Measurements from ENCODE around the gene GALNT2. TPM values are rescaled to one million over a fixed set of nuclear protein-coding genes. Genes with fewer than 3 reads are reported as not detected.

Gene GALNT2
- total and polyA plus RNA-seq, 2 of the 13 experiments (the other 11 are each of a cell fraction or from before 2014, with no cell fraction given) = 39.3 to 39.6 TPM

DNA sequence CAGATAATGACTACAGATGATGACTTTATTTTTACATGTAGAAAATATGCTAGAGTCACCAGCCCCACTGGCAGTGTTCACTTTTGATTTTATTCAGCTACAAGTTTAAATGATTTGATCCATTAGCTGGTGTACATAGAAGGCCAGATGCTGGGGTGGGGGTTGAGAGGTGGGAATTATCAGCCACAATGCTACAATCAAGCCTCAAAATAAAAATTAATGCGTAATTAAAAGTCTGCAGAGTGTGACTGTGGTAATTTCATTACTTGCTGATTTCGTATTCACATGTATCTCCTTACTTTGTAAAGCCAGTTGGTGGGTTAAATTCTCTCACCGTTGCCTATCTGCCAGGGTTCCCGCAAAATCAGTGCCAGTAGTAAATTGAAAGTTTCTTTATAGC lies 109.3 kb downstream of the GALNT2 start:
- H3K79me2 ChIP-seq (ENCODE audit: insufficient read depth, low read length) = no peaks in the 10 kb centered on the region
- CTCF ChIA-PET (ENCODE audit: low intra/inter-chr PET ratio, low total read pairs) = no interaction called here
- POLR2A ChIA-PET = no interaction called here
- H3K27ac ChIP-seq (ENCODE audit: extremely low read length, insufficient read depth, low read length) = no peak overlapping the region
- no peaks in the 10 kb centered on the region; a peak in 1 of 5 replicates for H3K27me3 ChIP-seq (ENCODE audit: control insufficient read depth in 1 of 2, insufficient read depth in 2 of 2, low read length in 2 of 2)
- no peak for FAIRE-seq
- no peak overlapping the region for H2AFZ ChIP-seq (ENCODE audit: low read length)
- H3K4me3 ChIP-seq (replicated peaks in 1 of 3; ENCODE audit: insufficient read depth in 1 of 3, low read depth in 2 of 3, low read length in 3 of 3) = no peak overlapping the region
- no peaks in the 10 kb centered on the region for H3K9me3 ChIP-seq (ENCODE audit: low read length)
- no peak for DNase-seq (ENCODE audit: low spot score)
- no peak for ATAC-seq
- peaks cover 3% of the 10 kb centered on the region for H4K20me1 ChIP-seq (ENCODE audit: insufficient read depth, low read length)
- 97% methylated on average over 4 of the region's 4 CpGs for WGBS (ENCODE audit: low lambda C conversion rate)
- BruUV-seq (replicated peaks) = no TSS peak
- no peak overlapping the region for H3K4me2 ChIP-seq (ENCODE audit: low read depth, low read length)
- intact Hi-C loops (cut with micrococcal nuclease; ENCODE audit: unreplicated experiment) (no loop called here), in situ Hi-C loops (cut with HindIII; ENCODE audit: extremely low pct_ligation_motif_present, low pct_unique_long_range_greater_than_20kb) (no loop called here)
- H3K9ac ChIP-seq (ENCODE audit: insufficient read depth, low read depth, low read length) = no peak overlapping the region
- peaks cover 0 to 10% of the 10 kb centered on the region in 2 experiments; a peak in 3 of 5 replicates for H3K36me3 ChIP-seq (replicated peaks in 1 of 2; ENCODE audit: control insufficient read depth in 1 of 2, insufficient read depth in 2 of 2, low read length in 2 of 2)
- no peaks in the 10 kb centered on the region for H3K4me1 ChIP-seq (ENCODE audit: insufficient read depth, low read length)
- TF ChIP-seq, protein P1, sequence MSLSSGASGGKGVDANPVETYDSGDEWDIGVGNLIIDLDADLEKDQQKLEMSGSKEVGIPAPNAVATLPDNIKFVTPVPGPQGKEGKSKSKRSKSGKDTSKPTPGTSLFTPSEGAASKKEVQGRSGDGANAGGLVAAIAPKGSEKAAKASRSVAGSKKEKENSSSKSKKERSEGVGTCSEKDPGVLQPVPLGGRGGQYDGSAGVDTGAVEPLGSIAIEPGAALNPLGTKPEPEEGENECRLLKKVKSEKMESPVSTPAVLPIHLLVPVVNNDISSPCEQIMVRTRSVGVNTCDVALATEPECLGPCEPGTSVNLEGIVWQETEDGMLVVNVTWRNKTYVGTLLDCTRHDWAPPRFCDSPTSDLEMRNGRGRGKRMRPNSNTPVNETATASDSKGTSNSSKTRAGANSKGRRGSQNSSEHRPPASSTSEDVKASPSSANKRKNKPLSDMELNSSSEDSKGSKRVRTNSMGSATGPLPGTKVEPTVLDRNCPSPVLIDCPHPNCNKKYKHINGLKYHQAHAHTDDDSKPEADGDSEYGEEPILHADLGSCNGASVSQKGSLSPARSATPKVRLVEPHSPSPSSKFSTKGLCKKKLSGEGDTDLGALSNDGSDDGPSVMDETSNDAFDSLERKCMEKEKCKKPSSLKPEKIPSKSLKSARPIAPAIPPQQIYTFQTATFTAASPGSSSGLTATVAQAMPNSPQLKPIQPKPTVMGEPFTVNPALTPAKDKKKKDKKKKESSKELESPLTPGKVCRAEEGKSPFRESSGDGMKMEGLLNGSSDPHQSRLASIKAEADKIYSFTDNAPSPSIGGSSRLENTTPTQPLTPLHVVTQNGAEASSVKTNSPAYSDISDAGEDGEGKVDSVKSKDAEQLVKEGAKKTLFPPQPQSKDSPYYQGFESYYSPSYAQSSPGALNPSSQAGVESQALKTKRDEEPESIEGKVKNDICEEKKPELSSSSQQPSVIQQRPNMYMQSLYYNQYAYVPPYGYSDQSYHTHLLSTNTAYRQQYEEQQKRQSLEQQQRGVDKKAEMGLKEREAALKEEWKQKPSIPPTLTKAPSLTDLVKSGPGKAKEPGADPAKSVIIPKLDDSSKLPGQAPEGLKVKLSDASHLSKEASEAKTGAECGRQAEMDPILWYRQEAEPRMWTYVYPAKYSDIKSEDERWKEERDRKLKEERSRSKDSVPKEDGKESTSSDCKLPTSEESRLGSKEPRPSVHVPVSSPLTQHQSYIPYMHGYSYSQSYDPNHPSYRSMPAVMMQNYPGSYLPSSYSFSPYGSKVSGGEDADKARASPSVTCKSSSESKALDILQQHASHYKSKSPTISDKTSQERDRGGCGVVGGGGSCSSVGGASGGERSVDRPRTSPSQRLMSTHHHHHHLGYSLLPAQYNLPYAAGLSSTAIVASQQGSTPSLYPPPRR (CRISPR knock-in tag; IDR thresholded peaks at IDR 0.05; ENCODE audit: borderline replicate concordance) = no peak
- TF ChIP-seq, protein P2, sequence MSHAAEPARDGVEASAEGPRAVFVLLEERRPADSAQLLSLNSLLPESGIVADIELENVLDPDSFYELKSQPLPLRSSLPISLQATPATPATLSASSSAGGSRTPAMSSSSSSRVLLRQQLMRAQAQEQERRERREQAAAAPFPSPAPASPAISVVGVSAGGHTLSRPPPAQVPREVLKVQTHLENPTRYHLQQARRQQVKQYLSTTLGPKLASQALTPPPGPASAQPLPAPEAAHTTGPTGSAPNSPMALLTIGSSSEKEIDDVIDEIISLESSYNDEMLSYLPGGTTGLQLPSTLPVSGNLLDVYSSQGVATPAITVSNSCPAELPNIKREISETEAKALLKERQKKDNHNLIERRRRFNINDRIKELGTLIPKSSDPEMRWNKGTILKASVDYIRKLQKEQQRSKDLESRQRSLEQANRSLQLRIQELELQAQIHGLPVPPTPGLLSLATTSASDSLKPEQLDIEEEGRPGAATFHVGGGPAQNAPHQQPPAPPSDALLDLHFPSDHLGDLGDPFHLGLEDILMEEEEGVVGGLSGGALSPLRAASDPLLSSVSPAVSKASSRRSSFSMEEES (CRISPR knock-in tag; IDR thresholded peaks at IDR 0.05) = no peak
- TF ChIP-seq, protein P3, sequence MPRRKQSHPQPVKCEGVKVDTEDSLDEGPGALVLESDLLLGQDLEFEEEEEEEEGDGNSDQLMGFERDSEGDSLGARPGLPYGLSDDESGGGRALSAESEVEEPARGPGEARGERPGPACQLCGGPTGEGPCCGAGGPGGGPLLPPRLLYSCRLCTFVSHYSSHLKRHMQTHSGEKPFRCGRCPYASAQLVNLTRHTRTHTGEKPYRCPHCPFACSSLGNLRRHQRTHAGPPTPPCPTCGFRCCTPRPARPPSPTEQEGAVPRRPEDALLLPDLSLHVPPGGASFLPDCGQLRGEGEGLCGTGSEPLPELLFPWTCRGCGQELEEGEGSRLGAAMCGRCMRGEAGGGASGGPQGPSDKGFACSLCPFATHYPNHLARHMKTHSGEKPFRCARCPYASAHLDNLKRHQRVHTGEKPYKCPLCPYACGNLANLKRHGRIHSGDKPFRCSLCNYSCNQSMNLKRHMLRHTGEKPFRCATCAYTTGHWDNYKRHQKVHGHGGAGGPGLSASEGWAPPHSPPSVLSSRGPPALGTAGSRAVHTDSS (CRISPR knock-in tag; conservative IDR thresholded peaks at IDR 0.05) = no peak
- TF ChIP-seq FOSL1 (CRISPR knock-in tag; IDR thresholded peaks at IDR 0.05; ENCODE audit: borderline replicate concordance) = no peak
- no peak for TF ChIP-seq ZKSCAN1 (IDR thresholded peaks at IDR 0.05; ENCODE audit: low read length)
- TF ChIP-seq KDM2A (CRISPR knock-in tag; IDR thresholded peaks at IDR 0.05; ENCODE audit: borderline replicate concordance, low read depth) = no peak
- TF ChIP-seq GABPA (IDR thresholded peaks at IDR 0.05; ENCODE audit: low read depth, low read length) = no peak
- TF ChIP-seq GABPA (CRISPR knock-in tag; IDR thresholded peaks at IDR 0.05; ENCODE audit: low read depth) = no peak
- TF ChIP-seq, protein P4, sequence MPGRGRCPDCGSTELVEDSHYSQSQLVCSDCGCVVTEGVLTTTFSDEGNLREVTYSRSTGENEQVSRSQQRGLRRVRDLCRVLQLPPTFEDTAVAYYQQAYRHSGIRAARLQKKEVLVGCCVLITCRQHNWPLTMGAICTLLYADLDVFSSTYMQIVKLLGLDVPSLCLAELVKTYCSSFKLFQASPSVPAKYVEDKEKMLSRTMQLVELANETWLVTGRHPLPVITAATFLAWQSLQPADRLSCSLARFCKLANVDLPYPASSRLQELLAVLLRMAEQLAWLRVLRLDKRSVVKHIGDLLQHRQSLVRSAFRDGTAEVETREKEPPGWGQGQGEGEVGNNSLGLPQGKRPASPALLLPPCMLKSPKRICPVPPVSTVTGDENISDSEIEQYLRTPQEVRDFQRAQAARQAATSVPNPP (CRISPR knock-in tag; IDR thresholded peaks at IDR 0.05) = no peak
- no peak for TF ChIP-seq HBP1 (CRISPR knock-in tag; IDR thresholded peaks at IDR 0.05; ENCODE audit: low read depth)
- TF ChIP-seq, protein P5, sequence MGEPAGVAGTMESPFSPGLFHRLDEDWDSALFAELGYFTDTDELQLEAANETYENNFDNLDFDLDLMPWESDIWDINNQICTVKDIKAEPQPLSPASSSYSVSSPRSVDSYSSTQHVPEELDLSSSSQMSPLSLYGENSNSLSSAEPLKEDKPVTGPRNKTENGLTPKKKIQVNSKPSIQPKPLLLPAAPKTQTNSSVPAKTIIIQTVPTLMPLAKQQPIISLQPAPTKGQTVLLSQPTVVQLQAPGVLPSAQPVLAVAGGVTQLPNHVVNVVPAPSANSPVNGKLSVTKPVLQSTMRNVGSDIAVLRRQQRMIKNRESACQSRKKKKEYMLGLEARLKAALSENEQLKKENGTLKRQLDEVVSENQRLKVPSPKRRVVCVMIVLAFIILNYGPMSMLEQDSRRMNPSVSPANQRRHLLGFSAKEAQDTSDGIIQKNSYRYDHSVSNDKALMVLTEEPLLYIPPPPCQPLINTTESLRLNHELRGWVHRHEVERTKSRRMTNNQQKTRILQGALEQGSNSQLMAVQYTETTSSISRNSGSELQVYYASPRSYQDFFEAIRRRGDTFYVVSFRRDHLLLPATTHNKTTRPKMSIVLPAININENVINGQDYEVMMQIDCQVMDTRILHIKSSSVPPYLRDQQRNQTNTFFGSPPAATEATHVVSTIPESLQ (CRISPR knock-in tag; conservative IDR thresholded peaks at IDR 0.05) = no peak
- no peak for TF ChIP-seq ZNF230 (CRISPR knock-in tag; IDR thresholded peaks at IDR 0.05)

Data from HepG2 (cell line).